HFFc6 (cell line): Measurements from ENCODE around the gene DACH2. TPM values are rescaled to one million over a fixed set of nuclear protein-coding genes. Genes with fewer than 3 reads are reported as not detected.

Experiments
- DNase-seq: peaks from one replicate; pipeline ENCODE4 v3.0.0-alpha.2; 2018
- H3K27ac Mint-ChIP-seq: 2 replicates; pipeline ENCODE4 v1.8.0; 2020; ENCODE audit warnings: mild to moderate bottlenecking, mixed read lengths
- H3K27me3 Mint-ChIP-seq: 2 replicates; pipeline ENCODE4 v1.8.0; 2021; ENCODE audit warnings: mild to moderate bottlenecking, moderate library complexity, mixed read lengths; ENCODE audit not compliant: insufficient read depth
- H3K36me3 Mint-ChIP-seq: 2 replicates; pipeline ENCODE4 v1.8.0; 2021; ENCODE audit warnings: low read depth, mixed read lengths
- H3K4me1 Mint-ChIP-seq: 2 replicates; pipeline ENCODE4 v1.8.0; 2020; ENCODE audit warnings: low read depth, mixed read lengths
- H3K4me3 Mint-ChIP-seq: 2 replicates; pipeline ENCODE4 v1.8.0; 2020; ENCODE audit warnings: mild to moderate bottlenecking, moderate library complexity, mixed read lengths
- H3K9me3 Mint-ChIP-seq: 2 replicates; pipeline ENCODE4 v1.8.0; 2020; ENCODE audit warnings: mild to moderate bottlenecking, mixed read lengths
- total RNA-seq, 6 experiments: library from RNA; stranded (reverse); fragmentation: NEBNext Ultra II Directional; extraction: Animal tissue kit (Norgen Biotek cat#: 25700); gene quantifications; 2 replicates in 1 of 6; 3 replicates in 5 of 6; pipeline ENCODE4 v1.2.3, GENCODE V29; 2021
- TF ChIP-seq, protein P1 (sequence below): fragments of 200-600 bp; sonication (generic); IDR thresholded peaks from 2 replicates; pipeline ENCODE4 v1.5.0; 2021; ENCODE audit warnings: antibody characterized with exemption, mild to moderate bottlenecking

The DACH2 gene
- total RNA-seq, 6 experiments from 2014 or later = not detected

DNA sequence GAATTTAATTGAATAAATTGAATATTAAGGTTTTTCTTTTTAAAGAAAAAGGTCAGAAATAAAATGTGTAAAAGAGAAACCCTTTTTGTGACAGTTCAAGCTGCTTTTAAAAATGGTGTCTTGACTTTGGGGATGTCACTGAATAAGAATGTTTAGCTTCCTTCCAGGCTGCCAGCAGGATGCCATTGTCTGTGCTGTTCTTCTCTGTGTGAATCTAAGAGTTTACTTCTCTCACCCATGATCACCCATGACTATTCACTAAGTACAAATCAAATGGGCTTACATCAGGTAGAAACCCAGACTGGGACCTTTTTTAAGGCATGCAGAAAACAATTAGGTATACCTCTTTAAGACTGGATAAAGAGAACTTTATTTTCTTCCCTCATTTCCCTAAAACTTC lies 115.3 kb downstream of the DACH2 start:
- no peak for DNase-seq
- Mint-ChIP-seq H3K4me1 (no peaks in the 10 kb centered on the region), H3K27ac (no peak overlapping the region), H3K4me3 (no peak overlapping the region), H3K36me3 (no peaks in the 10 kb centered on the region), H3K9me3 (no peaks in the 10 kb centered on the region), H3K27me3 (no peaks in the 10 kb centered on the region)
- TF ChIP-seq, protein P1, sequence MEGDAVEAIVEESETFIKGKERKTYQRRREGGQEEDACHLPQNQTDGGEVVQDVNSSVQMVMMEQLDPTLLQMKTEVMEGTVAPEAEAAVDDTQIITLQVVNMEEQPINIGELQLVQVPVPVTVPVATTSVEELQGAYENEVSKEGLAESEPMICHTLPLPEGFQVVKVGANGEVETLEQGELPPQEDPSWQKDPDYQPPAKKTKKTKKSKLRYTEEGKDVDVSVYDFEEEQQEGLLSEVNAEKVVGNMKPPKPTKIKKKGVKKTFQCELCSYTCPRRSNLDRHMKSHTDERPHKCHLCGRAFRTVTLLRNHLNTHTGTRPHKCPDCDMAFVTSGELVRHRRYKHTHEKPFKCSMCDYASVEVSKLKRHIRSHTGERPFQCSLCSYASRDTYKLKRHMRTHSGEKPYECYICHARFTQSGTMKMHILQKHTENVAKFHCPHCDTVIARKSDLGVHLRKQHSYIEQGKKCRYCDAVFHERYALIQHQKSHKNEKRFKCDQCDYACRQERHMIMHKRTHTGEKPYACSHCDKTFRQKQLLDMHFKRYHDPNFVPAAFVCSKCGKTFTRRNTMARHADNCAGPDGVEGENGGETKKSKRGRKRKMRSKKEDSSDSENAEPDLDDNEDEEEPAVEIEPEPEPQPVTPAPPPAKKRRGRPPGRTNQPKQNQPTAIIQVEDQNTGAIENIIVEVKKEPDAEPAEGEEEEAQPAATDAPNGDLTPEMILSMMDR = no peak

DNA sequence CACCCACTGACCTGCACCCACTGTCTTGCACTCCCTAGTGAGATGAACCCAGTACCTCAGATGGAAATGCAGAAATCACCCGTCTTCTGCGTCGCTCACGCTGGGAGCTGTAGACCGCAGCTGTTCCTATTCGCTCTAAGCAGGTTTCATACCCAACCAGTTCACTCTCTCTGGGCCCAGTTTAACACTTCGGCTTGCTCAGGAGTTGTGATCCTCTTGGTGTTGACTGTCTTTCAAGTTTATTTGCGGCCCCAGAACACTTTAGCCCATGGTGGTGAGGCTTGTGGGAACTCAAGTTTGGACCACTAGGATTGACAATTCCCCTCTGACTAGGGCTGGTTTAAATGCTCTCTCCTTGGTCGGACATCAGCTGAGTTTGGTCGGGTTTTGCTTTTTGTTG lies 147.0 kb downstream of the DACH2 start:
- no peak for DNase-seq
- Mint-ChIP-seq H3K9me3 (no peaks in the 10 kb centered on the region; the same call in 1 of the 2 replicates), H3K4me3 (no peak overlapping the region), H3K4me1 (no peaks in the 10 kb centered on the region), H3K36me3 (no peaks in the 10 kb centered on the region), H3K27ac (no peak overlapping the region), H3K27me3 (no peaks in the 10 kb centered on the region)
- TF ChIP-seq, protein P1 = no peak

DNA sequence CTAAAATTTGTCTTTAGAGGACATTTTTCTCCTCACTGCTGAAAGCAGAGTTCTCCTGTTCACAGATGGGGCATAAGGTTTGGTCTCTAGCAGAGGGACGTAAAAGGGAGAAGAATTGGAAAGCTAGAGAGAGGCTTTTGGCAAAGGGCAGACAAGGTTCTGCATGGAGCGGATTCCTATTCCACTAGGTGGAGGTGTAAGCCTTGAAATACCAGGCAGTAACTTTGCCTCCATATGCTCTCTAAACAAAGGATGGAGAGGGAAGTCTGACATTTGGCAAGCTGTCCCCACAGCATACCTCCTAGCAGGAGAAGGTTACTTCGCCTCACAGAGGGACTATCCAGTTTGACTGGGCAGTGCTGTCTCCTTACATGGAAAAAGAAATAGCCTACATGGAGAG lies 174.7 kb downstream of the DACH2 start:
- no peak overlapping the region for H3K4me3 Mint-ChIP-seq

DNA sequence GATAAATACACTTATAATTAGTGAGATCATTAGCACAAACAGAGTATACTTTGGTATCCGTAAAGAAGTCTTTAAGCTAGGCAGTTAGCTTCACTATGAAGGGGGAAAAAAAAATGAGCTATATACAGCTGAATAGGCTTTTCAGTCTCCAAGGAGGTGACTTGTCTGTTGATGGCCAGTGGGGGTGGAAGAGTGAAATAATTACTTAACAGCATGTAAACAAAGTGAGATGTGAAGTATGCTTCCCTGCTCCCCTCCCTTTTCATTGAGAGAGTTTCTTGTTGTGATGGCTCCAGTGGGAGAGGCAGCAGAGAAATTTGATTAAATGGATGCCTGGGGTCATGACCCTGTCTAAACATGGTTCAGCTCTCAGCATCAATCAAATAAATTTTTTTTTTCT lies 180.9 kb downstream of the DACH2 start:
- TF ChIP-seq, protein P1 = no peak
- H3K9me3 Mint-ChIP-seq = no peaks in the 10 kb centered on the region
- no peaks in the 10 kb centered on the region for H3K4me1 Mint-ChIP-seq
- no peaks in the 10 kb centered on the region for H3K36me3 Mint-ChIP-seq
- no peaks in the 10 kb centered on the region for H3K27me3 Mint-ChIP-seq
- H3K27ac Mint-ChIP-seq = no peak overlapping the region
- no peak for DNase-seq
- no peak overlapping the region for H3K4me3 Mint-ChIP-seq

More for the DNA sequence above, 174.7 kb downstream of the DACH2 start:
- TF ChIP-seq, protein P1 = no peak
- no peak for DNase-seq
- Mint-ChIP-seq H3K27me3 (no peaks in the 10 kb centered on the region), H3K4me1 (no peaks in the 10 kb centered on the region), H3K27ac (no peak overlapping the region), H3K9me3 (no peaks in the 10 kb centered on the region; the same call in 1 of the 2 replicates), H3K36me3 (no peaks in the 10 kb centered on the region)

DNA sequence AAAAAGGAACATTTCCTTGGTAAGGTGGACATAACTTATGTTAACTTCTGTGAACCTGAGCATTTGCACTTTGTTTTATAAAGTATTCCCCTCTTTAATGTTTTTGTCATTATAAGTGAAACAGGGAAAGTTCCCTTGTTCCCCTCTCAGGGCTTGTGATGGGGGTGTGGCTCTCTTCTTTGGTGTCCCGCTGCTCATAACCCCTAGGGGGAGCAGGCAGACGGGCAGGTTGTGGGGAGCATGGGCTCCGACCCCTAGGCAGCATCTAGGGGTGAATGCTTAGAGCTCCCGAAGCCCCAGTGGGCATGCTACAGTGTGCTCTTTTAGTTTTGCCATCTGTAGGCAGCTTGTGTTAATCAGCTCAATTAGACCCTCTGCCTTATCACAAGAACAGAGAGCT lies 200.4 kb downstream of the DACH2 start:
- Mint-ChIP-seq H3K4me3 (no peak overlapping the region), H3K4me1 (no peaks in the 10 kb centered on the region), H3K36me3 (no peaks in the 10 kb centered on the region), H3K27ac (no peak overlapping the region), H3K9me3 (no peaks in the 10 kb centered on the region; the same call in 1 of the 2 replicates), H3K27me3 (no peaks in the 10 kb centered on the region)
- TF ChIP-seq, protein P1 = no peak
- no peak for DNase-seq

DNA sequence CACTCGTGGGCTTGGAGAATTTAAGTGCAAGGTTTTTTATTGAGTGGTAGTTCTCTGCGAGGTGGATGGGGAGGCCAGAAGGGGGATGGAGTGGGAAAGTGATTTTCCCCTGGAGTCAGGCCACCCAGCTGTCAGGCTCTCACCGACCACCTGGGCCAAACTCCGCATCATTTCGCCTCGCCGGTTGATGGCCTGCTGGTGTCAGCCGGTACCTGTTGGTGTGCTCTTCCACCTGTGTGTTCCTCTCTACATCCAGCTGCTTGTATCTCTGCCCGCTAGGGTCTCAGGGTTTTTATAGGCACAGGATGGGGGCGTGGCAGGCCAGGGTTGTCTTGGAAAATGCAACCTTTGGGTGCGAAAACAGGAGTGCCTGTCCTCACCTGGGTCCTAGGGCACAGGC lies 200.9 kb downstream of the DACH2 start:
- H3K4me1 Mint-ChIP-seq = no peaks in the 10 kb centered on the region
- DNase-seq = no peak
- TF ChIP-seq, protein P1 = no peak
- no peaks in the 10 kb centered on the region for H3K36me3 Mint-ChIP-seq
- no peaks in the 10 kb centered on the region for H3K27me3 Mint-ChIP-seq
- no peak overlapping the region for H3K27ac Mint-ChIP-seq
- no peaks in the 10 kb centered on the region; the same call in 1 of the 2 replicates for H3K9me3 Mint-ChIP-seq
- no peak overlapping the region for H3K4me3 Mint-ChIP-seq
